Skeletal muscle satellite cell (primary cell): Measurements from ENCODE around the gene CD40LG.

Source experiments
- H3K27me3 ChIP-seq: 2 replicates; pipeline ENCODE4 v1.7.0; 2013; ENCODE audit warnings: low read length; ENCODE audit not compliant: control insufficient read depth, insufficient read depth
- H3K36me3 ChIP-seq: 2 replicates; pipeline ENCODE4 v1.7.0; 2013; ENCODE audit warnings: mild to moderate bottlenecking, control low read depth, low read length; ENCODE audit not compliant: insufficient read depth
- H3K4me1 ChIP-seq: 2 replicates; pipeline ENCODE4 v1.7.0; 2013; ENCODE audit warnings: low read length; ENCODE audit not compliant: control insufficient read depth, insufficient read depth
- H3K4me2 ChIP-seq: 2 replicates; pipeline ENCODE4 v1.7.0; 2013; ENCODE audit warnings: mild to moderate bottlenecking, low read length
- H3K4me3 ChIP-seq: 2 replicates; pipeline ENCODE4 v1.7.0; 2013; ENCODE audit warnings: low read length
- H3K9ac ChIP-seq: 2 replicates; pipeline ENCODE4 v1.7.0; 2013; ENCODE audit warnings: mild to moderate bottlenecking, low read depth, low read length, moderate library complexity
- H3K9me3 ChIP-seq: replicated peaks from 2 replicates; pipeline ENCODE4 v1.7.0; 2013; ENCODE audit warnings: mild to moderate bottlenecking, control low read depth, low read length

CD40LG gene

GRCh38 chrX:136652822-136653723 is 5.1 kb downstream of the CD40LG start:
- Histone ChIP-seq H3K9ac (no peak overlapping the region), H3K4me1 (no peaks in the 10 kb centered on the region)

DNA sequence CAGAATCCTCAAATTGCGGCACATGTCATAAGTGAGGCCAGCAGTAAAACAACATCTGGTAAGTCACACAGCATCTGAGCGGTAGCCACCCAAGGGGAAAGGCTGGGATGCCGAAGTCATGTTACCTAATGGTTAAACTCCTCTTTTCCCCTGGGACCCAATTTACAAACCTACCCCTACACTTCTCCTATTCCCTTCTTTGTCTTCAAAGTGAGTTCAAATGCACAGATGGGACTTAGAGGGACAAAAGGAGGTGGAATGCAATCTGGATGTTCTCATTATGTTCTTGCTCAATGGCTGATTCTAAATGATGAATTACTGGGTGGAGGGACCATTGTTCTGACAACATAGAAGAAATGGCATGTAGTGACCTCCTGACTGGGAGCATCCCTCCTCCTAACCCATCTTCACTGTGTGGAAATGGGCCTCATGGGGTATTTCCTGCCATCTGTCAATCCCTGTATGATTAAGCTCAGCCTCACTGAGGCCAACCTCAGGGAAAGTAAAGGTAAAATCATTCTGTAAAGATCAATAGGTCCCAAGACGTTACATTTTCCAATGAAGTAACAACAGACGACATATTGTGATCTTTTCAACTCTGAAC is 8.5 kb downstream of the CD40LG start:
- Histone ChIP-seq H3K9ac (no peak overlapping the region), H3K4me2 (no peak overlapping the region), H3K9me3 (no peaks in the 10 kb centered on the region), H3K36me3 (no peaks in the 10 kb centered on the region), H3K4me1 (no peaks in the 10 kb centered on the region), H3K27me3 (peaks cover 4% of the 10 kb centered on the region), H3K4me3 (no peak overlapping the region)

More at GRCh38 chrX:136652822-136653723, 5.1 kb downstream of the CD40LG start:
- Histone ChIP-seq H3K4me3 (no peak overlapping the region), H3K4me2 (no peak overlapping the region), H3K36me3 (no peaks in the 10 kb centered on the region), H3K27me3 (peaks cover 8% of the 10 kb centered on the region), H3K9me3 (no peaks in the 10 kb centered on the region)

DNA sequence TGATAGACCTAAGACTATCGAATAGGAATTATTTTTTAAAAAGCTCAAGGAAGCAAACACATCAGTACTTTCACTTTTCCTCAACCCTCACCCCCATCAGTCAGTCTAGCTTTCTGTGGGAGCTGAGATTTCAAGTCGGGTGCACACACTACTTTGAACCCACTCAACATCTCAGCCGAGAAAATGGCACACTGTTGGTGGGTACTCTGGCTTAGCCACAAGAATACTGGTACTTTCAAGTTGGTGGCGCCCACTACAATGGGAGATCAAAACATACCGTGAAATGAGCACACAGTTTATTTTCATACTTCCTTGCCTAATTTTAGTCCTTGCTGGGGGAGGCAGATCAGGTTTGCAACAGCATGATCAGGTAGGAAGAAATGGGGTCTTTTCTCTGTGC is 10.2 kb downstream of the CD40LG start:
- no peaks in the 10 kb centered on the region for H3K27me3 ChIP-seq
- no peak overlapping the region for H3K9ac ChIP-seq
- H3K4me1 ChIP-seq = no peaks in the 10 kb centered on the region
- H3K4me2 ChIP-seq = no peak overlapping the region
- no peaks in the 10 kb centered on the region for H3K36me3 ChIP-seq
- no peak overlapping the region for H3K4me3 ChIP-seq
- H3K9me3 ChIP-seq = no peaks in the 10 kb centered on the region

GRCh38 chrX:136659174-136659573 is 11.2 kb downstream of the CD40LG start:
- no peaks in the 10 kb centered on the region for H3K27me3 ChIP-seq
- H3K36me3 ChIP-seq = no peaks in the 10 kb centered on the region
- no peak overlapping the region for H3K4me3 ChIP-seq
- H3K9ac ChIP-seq = no peak overlapping the region
- H3K4me1 ChIP-seq = no peaks in the 10 kb centered on the region
- no peak overlapping the region for H3K4me2 ChIP-seq
- H3K9me3 ChIP-seq = no peaks in the 10 kb centered on the region

GRCh38 chrX:136660896-136661295 is 12.9 kb downstream of the CD40LG start:
- no peaks in the 10 kb centered on the region for H3K36me3 ChIP-seq
- H3K4me2 ChIP-seq = no peak overlapping the region
- no peak overlapping the region for H3K4me3 ChIP-seq
- H3K27me3 ChIP-seq = no peaks in the 10 kb centered on the region
- no peaks in the 10 kb centered on the region for H3K4me1 ChIP-seq
- peaks cover 6% of the 10 kb centered on the region for H3K9me3 ChIP-seq
- no peak overlapping the region for H3K9ac ChIP-seq

GRCh38 chrX:136662104-136662503 is 14.1 kb downstream of the CD40LG start:
- Histone ChIP-seq H3K4me3 (no peak overlapping the region), H3K27me3 (no peaks in the 10 kb centered on the region), H3K4me2 (no peak overlapping the region), H3K4me1 (no peaks in the 10 kb centered on the region), H3K9ac (no peak overlapping the region), H3K9me3 (peaks cover 6% of the 10 kb centered on the region), H3K36me3 (no peaks in the 10 kb centered on the region)

- H3K4me2 ChIP-seq = no peak overlapping the region
- no peaks in the 10 kb centered on the region for H3K27me3 ChIP-seq
- H3K9ac ChIP-seq = no peak overlapping the region
- H3K9me3 ChIP-seq = peaks cover 6% of the 10 kb centered on the region
- no peaks in the 10 kb centered on the region for H3K4me1 ChIP-seq
- no peaks in the 10 kb centered on the region for H3K36me3 ChIP-seq
- H3K4me3 ChIP-seq = no peak overlapping the region
These were observed 15.0 kb downstream of the CD40LG start for GRCh38 chrX:136662976-136663375.

GRCh38 chrX:136665258-136665900 is 17.4 kb downstream of the CD40LG start:
- Histone ChIP-seq H3K4me1 (no peaks in the 10 kb centered on the region), H3K36me3 (no peaks in the 10 kb centered on the region)

DNA sequence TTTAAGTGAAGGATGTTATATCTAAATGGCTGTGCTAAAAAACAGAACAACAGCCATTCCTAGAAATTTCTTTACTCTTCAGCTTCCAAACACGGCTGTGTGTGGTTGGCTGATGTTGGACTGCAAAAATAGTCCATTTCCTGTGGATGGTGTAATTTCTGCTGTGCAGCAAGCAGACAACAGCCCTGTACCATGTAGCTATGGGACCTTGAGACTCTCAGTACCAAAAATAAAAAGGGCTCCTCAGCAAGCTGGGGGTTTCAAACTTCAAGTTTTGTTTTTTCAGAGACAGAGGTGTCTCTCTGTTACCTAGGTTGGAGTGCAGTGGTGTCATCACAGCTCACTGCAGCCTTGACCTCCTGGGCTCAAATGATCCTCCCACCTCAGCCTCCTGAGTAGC is 18.1 kb downstream of the CD40LG start:
- Histone ChIP-seq H3K4me2 (no peak overlapping the region), H3K36me3 (no peaks in the 10 kb centered on the region), H3K4me3 (no peak overlapping the region), H3K9ac (no peak overlapping the region), H3K27me3 (no peaks in the 10 kb centered on the region), H3K9me3 (peaks cover 6% of the 10 kb centered on the region), H3K4me1 (no peaks in the 10 kb centered on the region)

More at GRCh38 chrX:136665258-136665900, 17.4 kb downstream of the CD40LG start:
- Histone ChIP-seq H3K9ac (no peak overlapping the region), H3K27me3 (no peaks in the 10 kb centered on the region), H3K9me3 (peaks cover 6% of the 10 kb centered on the region), H3K4me3 (no peak overlapping the region), H3K4me2 (no peak overlapping the region)

GRCh38 chrX:136667446-136668168 is 19.6 kb downstream of the CD40LG start:
- Histone ChIP-seq H3K9me3 (peaks cover 6% of the 10 kb centered on the region), H3K4me2 (no peak overlapping the region), H3K36me3 (no peaks in the 10 kb centered on the region), H3K27me3 (no peaks in the 10 kb centered on the region), H3K9ac (no peak overlapping the region), H3K4me3 (no peak overlapping the region), H3K4me1 (no peaks in the 10 kb centered on the region)

DNA sequence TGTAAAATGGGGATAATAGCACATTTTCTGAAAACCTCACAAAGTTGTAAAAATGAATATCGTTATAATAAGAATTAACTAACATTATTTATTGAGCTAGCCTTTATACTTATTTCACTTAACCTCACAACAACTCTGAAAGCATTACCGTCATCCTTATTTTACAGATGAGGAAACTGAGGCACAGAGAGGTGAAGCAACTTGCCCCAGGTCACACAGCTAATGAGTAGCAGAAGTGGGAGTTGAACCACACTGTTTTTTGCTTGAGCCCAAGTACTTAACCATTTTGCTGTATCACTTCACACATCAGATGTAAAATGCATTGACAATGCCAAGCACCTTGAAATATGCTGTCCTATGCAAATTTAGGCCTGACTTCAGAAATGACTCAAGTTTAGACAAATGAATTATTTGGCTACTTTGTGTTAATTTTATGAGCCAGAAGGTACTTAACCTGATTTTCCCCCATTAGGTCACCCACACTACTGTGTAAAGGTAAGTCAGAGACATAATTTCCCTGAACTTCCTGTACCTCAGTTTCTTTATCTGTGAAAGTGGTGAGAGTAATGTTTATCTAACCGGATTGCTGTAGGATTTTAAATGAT is 23.1 kb downstream of the CD40LG start:
- H3K27me3 ChIP-seq = no peaks in the 10 kb centered on the region
- H3K9me3 ChIP-seq = no peaks in the 10 kb centered on the region
- H3K4me2 ChIP-seq = no peak overlapping the region
- H3K4me3 ChIP-seq = no peak overlapping the region
- H3K4me1 ChIP-seq = no peaks in the 10 kb centered on the region
- H3K36me3 ChIP-seq = no peaks in the 10 kb centered on the region
- H3K9ac ChIP-seq = no peak overlapping the region
